Kidney (tissue), 14 donors: Measurements from ENCODE around the gene C1orf198. TPM values are rescaled to one million over a fixed set of nuclear protein-coding genes. Genes with fewer than 3 reads are reported as not detected.

Experiments
- DNase-seq, 5 donors: peaks; one replicate each; pipeline ENCODE4 v3.0.0-alpha.2; 2013 to 2020
- FAIRE-seq: peaks from 2 replicates; lab custom pipeline; 2012; peaks lifted over from hg19 to GRCh38; lab: Jason Lieb, UNC
- H3K27ac ChIP-seq, 2 donors: one replicate each; pipeline ENCODE4 v1.7.0; 2013; ENCODE audit warnings: low read depth in 2 of 2, low read length in 2 of 2, inconsistent platforms in 1 of 2
- H3K27me3 ChIP-seq: one replicate; pipeline ENCODE4 v1.7.1; 2013; ENCODE audit warnings: low read length, inconsistent platforms; ENCODE audit not compliant: control insufficient read depth, insufficient read depth
- H3K36me3 ChIP-seq, 3 donors: one replicate each; pipeline versions ENCODE4 v1.7.0 to v1.7.1; 2013; ENCODE audit warnings: low read length in 3 of 3, control low read depth in 1 of 3, inconsistent platforms in 1 of 3; ENCODE audit not compliant: insufficient read depth in 3 of 3, control insufficient read depth in 2 of 3
- H3K4me1 ChIP-seq, 3 donors: one replicate each; pipeline versions ENCODE4 v1.7.0 to v1.7.1; 2013; ENCODE audit warnings: low read length in 3 of 3, inconsistent platforms in 1 of 3, low read depth in 1 of 3; ENCODE audit not compliant: control insufficient read depth in 2 of 3, insufficient read depth in 2 of 3
- H3K4me3 ChIP-seq, 3 donors: one replicate each; pipeline versions ENCODE4 v1.7.0 to v1.8.1; 2013; ENCODE audit warnings: low read length in 3 of 3, control low read depth in 1 of 3, inconsistent platforms in 1 of 3
- H3K9ac ChIP-seq, 3 donors: one replicate each; pipeline versions ENCODE4 v1.7.0 to v1.7.1; 2013; ENCODE audit warnings: low read length in 3 of 3, control low read depth in 1 of 3, inconsistent platforms in 1 of 3
- H3K9me3 ChIP-seq, 3 donors: one replicate each; pipeline versions ENCODE4 v1.7.0 to v1.7.1; 2013; ENCODE audit warnings: low read length in 3 of 3, control low read depth in 1 of 3, inconsistent platforms in 1 of 3; ENCODE audit not compliant: control insufficient read depth in 2 of 3, insufficient read depth in 1 of 3
- CTCF ChIP-seq: IDR thresholded peaks from 3 replicates; pipeline ENCODE4 v1.5.1; 2012; ENCODE audit warnings: mild to moderate bottlenecking, moderate library complexity, borderline replicate concordance; ENCODE audit not compliant: insufficient read depth; ENCODE audit errors: extremely low read depth
- intact Hi-C: fragments of 100-400 bp; cut with DNase I; formaldehyde crosslinking; loops from one replicate; pipeline ENCODE4 v1.11.1; 2022
- polyA plus RNA-seq: library from polyadenylated mRNA; stranded (reverse); fragments of 350-450 nt; fragmentation: Illumina TruSeq; extraction: RNeasy Lipid Tissue Mini Kit (QIAGEN cat#74804); gene quantifications from one replicate; pipeline ENCODE4 v1.2.3, GENCODE V29; 2014; ENCODE audit warnings: low read depth, low replicate concordance; ENCODE audit not compliant: insufficient read depth
- total RNA-seq: library from RNA; stranded (reverse); fragmentation: NEBNext Ultra II Directional; extraction: Animal tissue kit (Norgen Biotek cat#: 25700); gene quantifications from one replicate; pipeline ENCODE4 v1.2.1, GENCODE V29; 2021
- donor health status: control.
- donor health status: control.
- donor health status: control.
- donor health status: control.
- donor health status: control.
- donor health status: DM: yes; HTN: yes; CAD: no.
- donor health status: Normal renal cell carcinoma (clear cell type).

The C1orf198 gene
- total and polyA plus RNA-seq, 2 donors from 2014 or later = 15.4 to 45.3 TPM

DNA sequence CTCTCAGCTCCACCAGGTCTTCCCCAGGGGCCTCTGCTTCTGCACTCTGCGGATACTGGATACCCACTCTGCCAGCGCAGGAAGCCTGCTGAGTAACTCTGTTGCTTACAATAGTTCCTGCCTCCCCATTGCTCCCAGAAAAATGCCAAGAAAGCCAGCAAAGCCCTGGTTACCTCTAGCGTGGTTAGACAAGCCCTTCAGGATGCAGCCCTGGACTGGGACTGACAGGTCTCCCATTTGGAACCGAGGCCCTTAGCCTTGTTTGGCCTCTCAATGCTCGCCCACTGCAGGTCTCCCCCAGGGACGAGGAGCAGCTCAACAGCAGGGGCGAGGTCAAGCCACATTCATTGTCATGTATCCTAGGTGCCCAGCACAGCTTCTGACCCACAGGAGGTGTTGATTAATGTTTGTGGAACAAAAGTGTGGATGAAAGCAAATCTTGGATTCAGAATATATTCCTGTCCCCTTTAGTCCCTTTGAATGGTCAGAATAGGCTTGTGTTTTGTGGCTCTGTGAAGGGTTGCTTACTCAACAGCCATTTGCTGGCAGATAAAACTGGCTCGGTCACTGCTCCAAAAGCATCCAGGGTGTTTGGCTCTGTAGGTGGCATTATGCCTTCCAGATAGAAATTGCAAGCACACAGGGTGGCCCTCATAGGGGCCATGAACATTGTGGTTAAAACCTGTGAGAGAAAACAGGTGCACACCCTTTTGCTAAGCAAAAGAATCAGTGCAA lies 58.9 kb downstream of the C1orf198 start:
- Histone ChIP-seq H3K27me3 (no peaks in the 10 kb centered on the region), H3K4me1 (no peaks in the 10 kb centered on the region), H3K9ac (no peak overlapping the region), H3K36me3 (no peaks in the 10 kb centered on the region), H3K9me3 (no peaks in the 10 kb centered on the region), H3K4me3 (no peak overlapping the region), H3K27ac (no peak overlapping the region)
- no peak for TF ChIP-seq CTCF
- DNase-seq = no peak
- no peak for FAIRE-seq
- intact Hi-C loops = no loop called here

DNA sequence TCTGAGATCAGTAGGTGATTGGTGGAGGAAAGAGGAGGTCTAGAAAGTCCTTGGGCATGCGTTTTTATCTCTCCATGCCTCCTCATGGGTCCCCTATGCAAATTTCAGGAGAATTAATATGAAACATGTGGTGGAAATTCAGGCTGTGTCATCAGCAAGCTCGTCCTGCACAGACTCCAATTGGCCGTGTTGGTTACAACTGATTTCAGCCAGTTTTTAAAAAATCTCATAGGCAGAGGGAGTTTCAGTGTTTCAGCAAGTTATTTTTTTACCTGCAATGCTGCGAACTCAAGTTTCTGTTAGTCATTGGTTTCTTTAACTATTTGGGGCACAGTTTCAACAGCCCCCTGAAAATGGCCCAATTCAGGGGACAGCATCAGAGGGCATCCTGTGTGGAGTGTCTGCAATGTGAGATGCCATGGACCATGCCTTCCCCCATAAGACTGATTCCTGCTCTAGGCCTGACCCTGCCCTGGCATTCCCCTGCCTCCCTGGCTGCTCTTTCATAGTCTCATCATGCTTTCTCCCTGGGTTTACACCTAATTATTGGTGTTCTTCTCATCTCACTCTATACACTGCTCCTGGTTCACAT lies 59.9 kb downstream of the C1orf198 start:
- H3K9me3 ChIP-seq = no peaks in the 10 kb centered on the region
- intact Hi-C loops = no loop called here
- FAIRE-seq (no peak), DNase-seq (no peak)
- no peaks in the 10 kb centered on the region for H3K4me1 ChIP-seq
- TF ChIP-seq CTCF = no peak
- H3K36me3 ChIP-seq = no peaks in the 10 kb centered on the region
- H3K27me3 ChIP-seq = no peaks in the 10 kb centered on the region
- no peak overlapping the region for H3K4me3 ChIP-seq
- H3K27ac ChIP-seq = no peak overlapping the region
- no peak overlapping the region for H3K9ac ChIP-seq

DNA sequence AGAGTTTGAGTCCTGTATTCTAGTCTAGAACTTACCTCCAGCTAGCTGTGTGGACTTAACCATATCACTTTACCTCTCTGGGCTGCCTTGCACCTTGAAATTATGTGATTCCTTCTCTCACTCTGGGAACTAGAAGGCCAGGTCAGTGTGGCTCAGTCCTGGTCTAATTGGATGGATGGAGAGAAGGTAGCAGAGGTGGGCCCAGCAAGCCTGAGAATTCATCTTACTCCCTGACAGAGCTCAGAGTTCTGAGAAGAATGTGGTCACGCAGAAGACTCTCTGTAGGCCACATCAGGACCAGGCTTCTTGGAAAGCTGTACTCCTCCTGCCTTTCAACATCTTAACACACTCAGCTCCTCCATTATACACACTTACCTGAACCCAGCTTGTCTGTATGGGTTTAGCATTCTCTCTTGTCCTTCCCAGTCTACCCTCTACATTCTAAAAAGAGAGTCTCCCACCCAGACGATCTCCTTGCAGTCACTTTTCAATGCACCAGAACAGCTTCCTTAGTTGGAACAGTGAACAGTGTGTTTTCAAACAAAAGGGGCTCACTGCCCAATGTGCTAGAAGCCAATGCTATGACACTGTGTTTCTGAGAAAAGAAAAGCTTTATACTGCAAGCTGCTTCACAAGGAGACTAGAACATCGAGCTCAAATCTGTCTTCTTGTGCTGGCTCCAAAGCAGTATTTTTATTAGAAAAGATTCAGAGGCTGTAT lies 60.6 kb downstream of the C1orf198 start:
- intact Hi-C loops = no loop called here
- Histone ChIP-seq H3K4me3 (no peak overlapping the region), H3K9me3 (no peaks in the 10 kb centered on the region), H3K27me3 (no peaks in the 10 kb centered on the region), H3K27ac (no peak overlapping the region), H3K36me3 (no peaks in the 10 kb centered on the region), H3K9ac (no peak overlapping the region), H3K4me1 (no peaks in the 10 kb centered on the region)
- DNase-seq (no peak), FAIRE-seq (no peak)
- no peak for TF ChIP-seq CTCF
